ENCODE data around the gene ZNF609. TPM values are rescaled to one million over a fixed set of nuclear protein-coding genes. Genes with fewer than 3 reads are reported as not detected.

Gene ZNF609
- total RNA-seq, 1 donor from 2014 or later: 33.1 TPM

DNA sequence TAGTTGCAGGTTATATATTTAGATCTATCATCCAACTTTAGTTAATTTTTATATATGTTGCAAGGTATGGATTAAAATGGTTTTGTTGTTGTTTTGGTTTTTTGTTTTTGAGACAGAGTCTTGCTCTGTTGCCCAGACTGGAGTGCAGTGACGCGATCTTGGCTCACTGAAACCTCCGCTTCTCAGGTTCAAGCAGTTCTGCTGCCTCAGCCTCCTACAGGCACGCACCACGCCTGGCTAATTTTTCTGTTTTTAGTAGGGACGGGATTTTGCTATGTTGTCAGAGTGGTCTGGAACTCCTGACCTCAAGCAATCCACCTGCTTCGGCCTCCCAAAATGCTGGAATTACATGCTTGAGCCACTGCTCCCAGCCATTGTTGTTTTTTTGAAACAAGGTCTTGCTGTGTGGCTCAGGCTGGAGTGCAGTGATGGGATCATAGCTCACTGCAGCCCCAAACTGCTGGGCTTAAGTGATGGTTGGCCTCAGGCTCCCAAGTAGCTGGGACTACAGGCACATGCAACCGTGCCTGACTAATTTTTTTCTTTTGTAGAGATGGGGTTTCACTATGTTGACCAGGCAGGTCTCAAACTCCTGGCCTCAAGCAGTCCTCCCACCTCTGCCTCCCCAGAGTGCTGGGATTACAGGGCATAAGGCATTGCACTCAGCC is 92.0 kb downstream of the ZNF609 start:
- Histone ChIP-seq H3K27me3 (no peaks in the 10 kb centered on the region), H3K9me3 (no peaks in the 10 kb centered on the region), H3K4me3 (no peak overlapping the region), H3K27ac (no peak overlapping the region), H3K4me1 (no peaks in the 10 kb centered on the region), H3K36me3 (no peaks in the 10 kb centered on the region)
- intact Hi-C loops (cut with DNase I): no loop called here
- no peak for DNase-seq (ENCODE audit: extremely low spot score in 2 of 2)
- TF ChIP-seq POLR2A (IDR thresholded peaks at IDR 0.05) (no peak), POLR2AphosphoS5 (IDR thresholded peaks at IDR 0.05; ENCODE audit: insufficient read depth in 1 of 2, low read depth in 1 of 2) (no peak)
- TF ChIP-seq, protein P1, sequence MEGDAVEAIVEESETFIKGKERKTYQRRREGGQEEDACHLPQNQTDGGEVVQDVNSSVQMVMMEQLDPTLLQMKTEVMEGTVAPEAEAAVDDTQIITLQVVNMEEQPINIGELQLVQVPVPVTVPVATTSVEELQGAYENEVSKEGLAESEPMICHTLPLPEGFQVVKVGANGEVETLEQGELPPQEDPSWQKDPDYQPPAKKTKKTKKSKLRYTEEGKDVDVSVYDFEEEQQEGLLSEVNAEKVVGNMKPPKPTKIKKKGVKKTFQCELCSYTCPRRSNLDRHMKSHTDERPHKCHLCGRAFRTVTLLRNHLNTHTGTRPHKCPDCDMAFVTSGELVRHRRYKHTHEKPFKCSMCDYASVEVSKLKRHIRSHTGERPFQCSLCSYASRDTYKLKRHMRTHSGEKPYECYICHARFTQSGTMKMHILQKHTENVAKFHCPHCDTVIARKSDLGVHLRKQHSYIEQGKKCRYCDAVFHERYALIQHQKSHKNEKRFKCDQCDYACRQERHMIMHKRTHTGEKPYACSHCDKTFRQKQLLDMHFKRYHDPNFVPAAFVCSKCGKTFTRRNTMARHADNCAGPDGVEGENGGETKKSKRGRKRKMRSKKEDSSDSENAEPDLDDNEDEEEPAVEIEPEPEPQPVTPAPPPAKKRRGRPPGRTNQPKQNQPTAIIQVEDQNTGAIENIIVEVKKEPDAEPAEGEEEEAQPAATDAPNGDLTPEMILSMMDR (IDR thresholded peaks at IDR 0.05): no peak

DNA sequence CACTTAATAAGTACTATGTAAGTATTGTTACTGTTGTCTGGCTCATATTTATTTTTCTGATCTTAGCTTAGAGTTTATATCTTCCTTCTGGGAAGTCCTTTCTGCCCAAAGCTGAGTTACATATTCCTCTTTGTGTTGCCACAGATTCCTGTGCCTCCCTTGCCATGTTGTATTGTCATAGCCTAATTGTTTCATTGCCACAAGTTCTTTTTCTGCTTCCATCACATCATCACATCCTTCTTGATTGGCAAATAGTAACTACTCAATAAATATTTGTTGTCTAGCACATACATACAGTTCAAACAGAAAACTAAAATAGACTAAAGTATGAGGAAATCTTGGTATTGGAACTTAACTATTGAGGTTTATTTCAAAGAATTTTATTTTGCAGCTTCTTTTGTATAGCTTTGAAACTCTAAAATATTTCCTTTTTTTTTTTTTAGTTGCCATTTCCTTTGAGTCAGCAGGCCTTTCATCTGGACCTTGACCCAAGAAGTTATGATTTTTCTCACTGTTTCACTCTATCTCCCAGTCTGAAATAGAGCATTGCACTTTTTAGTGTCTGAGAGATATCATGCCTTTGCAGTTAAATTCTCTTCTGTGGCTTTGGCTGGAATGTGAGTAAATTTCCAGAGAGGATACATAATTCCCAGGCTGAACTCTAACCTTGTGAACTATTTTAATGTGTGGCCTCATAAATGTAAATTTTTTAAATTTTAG is 98.2 kb downstream of the ZNF609 start:
- no peaks in the 10 kb centered on the region for H3K4me1 ChIP-seq
- no peaks in the 10 kb centered on the region for H3K9me3 ChIP-seq
- no peak for TF ChIP-seq POLR2A (IDR thresholded peaks at IDR 0.05)
- TF ChIP-seq, protein P1 (IDR thresholded peaks at IDR 0.05): no peak
- no peak for TF ChIP-seq POLR2AphosphoS5 (IDR thresholded peaks at IDR 0.05; ENCODE audit: insufficient read depth in 1 of 2, low read depth in 1 of 2)
- no peaks in the 10 kb centered on the region for H3K36me3 ChIP-seq
- no peak overlapping the region for H3K27ac ChIP-seq
- no peak for DNase-seq (ENCODE audit: extremely low spot score in 2 of 2)
- H3K27me3 ChIP-seq: no peaks in the 10 kb centered on the region
- intact Hi-C loops (cut with DNase I): no loop called here
- H3K4me3 ChIP-seq: no peak overlapping the region

DNA sequence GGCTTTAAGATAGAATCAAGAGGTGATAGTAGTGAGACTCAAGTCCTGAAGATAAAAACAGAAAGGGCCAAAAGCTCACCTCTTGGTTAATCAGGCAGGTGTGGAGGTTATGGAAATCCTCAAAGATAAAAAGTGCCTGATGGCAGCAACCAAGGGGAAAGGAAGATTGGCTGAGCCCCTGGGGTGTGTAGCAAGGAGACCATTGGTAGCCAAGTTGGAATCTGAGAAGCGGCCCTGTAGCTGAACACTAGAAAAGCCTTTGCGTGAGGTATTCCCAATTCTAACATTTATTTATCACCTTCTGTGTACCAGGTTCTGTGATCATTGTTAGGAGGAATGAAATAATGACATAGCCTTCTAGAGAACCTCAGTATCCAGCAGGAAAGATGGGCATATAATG is 98.9 kb downstream of the ZNF609 start:
- no peak for DNase-seq (ENCODE audit: extremely low spot score in 2 of 2)
- H3K36me3 ChIP-seq: no peaks in the 10 kb centered on the region

DNA sequence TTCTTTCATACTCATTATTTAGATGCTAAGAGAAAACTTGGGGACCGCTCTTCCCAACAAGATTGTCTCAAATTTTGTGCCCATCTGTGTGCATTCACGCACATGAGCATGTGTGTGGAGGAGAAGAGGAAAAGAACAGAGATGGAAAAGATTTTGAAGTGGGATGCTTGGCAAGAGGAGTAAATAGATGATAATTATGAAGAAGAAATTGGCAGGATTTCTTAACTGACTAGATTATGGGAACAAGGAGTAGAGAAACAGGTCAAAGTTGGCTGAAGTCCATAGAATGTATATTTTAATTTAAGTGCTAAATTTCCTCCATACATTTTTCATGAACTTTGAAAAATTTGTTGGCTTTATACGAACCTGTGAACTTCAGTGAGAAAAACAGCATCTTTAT is 100.1 kb downstream of the ZNF609 start:
- H3K9me3 ChIP-seq: no peaks in the 10 kb centered on the region
- H3K27me3 ChIP-seq: no peaks in the 10 kb centered on the region
- H3K27ac ChIP-seq: no peak overlapping the region
- TF ChIP-seq, protein P1 (IDR thresholded peaks at IDR 0.05): no peak
- no peak for TF ChIP-seq POLR2A (IDR thresholded peaks at IDR 0.05)
- no peak for TF ChIP-seq POLR2AphosphoS5 (IDR thresholded peaks at IDR 0.05; ENCODE audit: insufficient read depth in 1 of 2, low read depth in 1 of 2)
- DNase-seq (ENCODE audit: extremely low spot score in 2 of 2): no peak
- no peak overlapping the region for H3K4me3 ChIP-seq
- H3K4me1 ChIP-seq: no peaks in the 10 kb centered on the region
- intact Hi-C loops (cut with DNase I): loop anchor here (10.0 kb wide), 1 partner anchor 684 kb away; no protein-coding TSS in a partner anchor
- no peaks in the 10 kb centered on the region for H3K36me3 ChIP-seq

More for the DNA sequence above, 98.9 kb downstream of the ZNF609 start:
- no peaks in the 10 kb centered on the region for H3K9me3 ChIP-seq
- H3K27ac ChIP-seq: no peak overlapping the region
- no peaks in the 10 kb centered on the region for H3K27me3 ChIP-seq
- H3K4me3 ChIP-seq: no peak overlapping the region
- intact Hi-C loops (cut with DNase I): no loop called here
- no peaks in the 10 kb centered on the region for H3K4me1 ChIP-seq
- TF ChIP-seq POLR2AphosphoS5 (IDR thresholded peaks at IDR 0.05; ENCODE audit: insufficient read depth in 1 of 2, low read depth in 1 of 2) (no peak), POLR2A (IDR thresholded peaks at IDR 0.05) (no peak)
- TF ChIP-seq, protein P1 (IDR thresholded peaks at IDR 0.05): no peak

DNA sequence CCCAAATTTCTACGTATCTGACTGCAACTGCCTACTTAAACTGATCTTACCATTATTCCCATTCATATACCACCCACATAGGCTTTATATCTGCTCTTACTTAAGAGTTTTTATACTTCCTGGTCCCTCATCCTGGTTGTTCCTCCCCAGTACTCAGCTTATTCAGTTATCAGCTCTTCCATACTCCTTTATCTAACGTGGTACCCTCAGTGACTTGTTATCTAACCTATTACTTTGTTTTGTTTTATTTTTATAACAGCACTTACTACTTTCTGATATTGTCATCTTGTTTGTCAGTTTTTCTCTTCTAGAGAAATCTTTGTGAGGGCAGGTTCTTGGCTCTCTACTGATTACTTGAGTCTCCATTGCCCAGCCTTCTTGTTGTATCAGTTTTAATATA is 100.6 kb downstream of the ZNF609 start:
- intact Hi-C loops (cut with DNase I): loop anchor here (10.0 kb wide), 1 partner anchor 684 kb away; no protein-coding TSS in a partner anchor
- no peak overlapping the region for H3K27ac ChIP-seq
- H3K9me3 ChIP-seq: no peaks in the 10 kb centered on the region
- H3K4me3 ChIP-seq: no peak overlapping the region
- no peaks in the 10 kb centered on the region for H3K4me1 ChIP-seq
- no peaks in the 10 kb centered on the region for H3K27me3 ChIP-seq
- H3K36me3 ChIP-seq: no peaks in the 10 kb centered on the region
- TF ChIP-seq POLR2A (IDR thresholded peaks at IDR 0.05) (no peak), POLR2AphosphoS5 (IDR thresholded peaks at IDR 0.05; ENCODE audit: insufficient read depth in 1 of 2, low read depth in 1 of 2) (no peak)
- TF ChIP-seq, protein P1 (IDR thresholded peaks at IDR 0.05): no peak
- no peak for DNase-seq (ENCODE audit: extremely low spot score in 2 of 2)
